ENCODE measurements around the gene C16orf46.

- TF ChIP-seq BHLHE40 (IDR thresholded peaks at IDR 0.05; ENCODE audit: low read depth, low read length), result no peak
- TF ChIP-seq CTCF (conservative IDR thresholded peaks at IDR 0.05; ENCODE audit: low read depth, low read length), result no peak
- TF ChIP-seq POLR2A (IDR thresholded peaks at IDR 0.05; ENCODE audit: low read depth, low read length), result no peak
- no peak for TF ChIP-seq RFX5 (IDR thresholded peaks at IDR 0.05; ENCODE audit: low read depth, low read length)
- TF ChIP-seq SMC3 (IDR thresholded peaks at IDR 0.05; ENCODE audit: low read depth, low read length), result no peak
Measured at GRCh38 chr16:81042821-81043220, 34.2 kb downstream of the C16orf46 start.
